PFSK-1 (cell line): ENCODE results near the gene COLQ.

Source experiments
- FOXP2 ChIP-seq: optimal IDR thresholded peaks from 2 replicates; pipeline ENCODE3; 2011; ENCODE audit warnings: borderline replicate concordance, control low read depth, inconsistent platforms; ENCODE audit not compliant: insufficient read depth; ENCODE audit errors: extremely low read length, extremely low read depth
- POLR2AphosphoS5 ChIP-seq: IDR thresholded peaks from 2 replicates; pipeline ENCODE4 v1.6.1; 2012; ENCODE audit warnings: low read depth, mild to moderate bottlenecking, control low read depth, low read length, moderate library complexity
- TAF1 ChIP-seq: IDR thresholded peaks from 2 replicates; pipeline ENCODE4 v1.6.1; 2012; ENCODE audit warnings: low read length, control low read depth, borderline replicate concordance; ENCODE audit not compliant: insufficient read depth

DNA sequence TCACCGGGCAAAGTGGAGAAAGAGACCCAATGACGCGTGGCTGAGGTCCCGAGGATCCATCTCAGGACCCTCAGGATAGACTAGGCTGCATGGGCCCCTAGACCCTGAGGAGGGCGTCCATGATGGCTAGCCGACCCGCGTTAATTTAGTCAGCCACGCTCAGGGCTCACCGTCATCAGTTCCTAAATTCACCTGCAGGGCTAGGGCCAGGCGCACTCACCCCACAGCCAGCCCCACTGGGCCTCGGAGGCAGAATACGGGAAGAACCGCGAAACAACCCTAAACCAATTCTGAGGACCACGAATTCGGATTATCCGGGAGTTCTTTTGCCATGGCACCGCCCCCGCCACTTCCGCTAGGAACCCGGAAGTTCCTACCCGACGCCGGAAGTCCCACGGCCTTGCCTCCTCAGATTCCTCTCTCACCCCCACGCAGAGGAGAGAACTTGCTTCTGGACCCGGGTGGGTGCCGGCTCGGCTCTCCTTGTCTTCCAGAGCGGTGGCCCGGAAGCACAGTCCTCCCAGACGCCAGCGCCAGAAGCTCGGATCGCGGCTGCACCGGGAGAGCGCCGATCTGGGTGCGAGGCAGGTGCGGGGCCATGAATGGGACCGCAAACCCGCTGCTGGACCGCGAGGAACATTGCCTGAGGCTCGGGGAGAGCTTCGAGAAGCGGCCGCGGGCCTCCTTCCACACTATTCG lies 94.2 kb downstream of the COLQ start, which contains the start of the genes EAF1 and METTL6:
- TF ChIP-seq FOXP2: no peak
- peak; percentile 56; the same call in 1 of the 2 replicates for TF ChIP-seq TAF1
- TF ChIP-seq POLR2AphosphoS5: peak; percentile 88
